ENCODE measurements around the gene LHFPL6. TPM values are rescaled to one million over a fixed set of nuclear protein-coding genes. Genes with fewer than 3 reads are reported as not detected.
A peak's percentile ranks its signal among the peaks of the same experiment; 100 is the strongest.

Gene LHFPL6
- total and polyA plus RNA-seq, 11 donors: 34.4 to 74.4 (median 53.2) TPM

- H3K9me3 ChIP-seq: peaks cover 0 to 4% (median 0%) of the 10 kb centered on the region in 12 donors
- intact Hi-C loops (cut with DNase I): loop anchor here in 2 of 10 donors (10.0 kb wide), 2 partner anchors 128 to 258 kb away; no protein-coding TSS in a partner anchor
- peak overlapping the region in 1 of 12 donors; percentile 13 for H3K27ac ChIP-seq
- 79 to 87% (median 84%) methylated on average over 3 of the region's 3 CpGs for WGBS, 4 donors
- H3K27me3 ChIP-seq: no peaks in the 10 kb centered on the region
- TF ChIP-seq POLR2A (IDR thresholded peaks at IDR 0.05) (no peak), CTCF (IDR thresholded peaks at IDR 0.05) (no peak)
- H3K4me1 ChIP-seq: peaks cover 2 to 68% (median 39%) of the 10 kb centered on the region in 12 donors
- ATAC-seq (no peak), DNase-seq (no peak)
- no peaks in the 10 kb centered on the region for H3K36me3 ChIP-seq
- no peak overlapping the region for H3K4me3 ChIP-seq
These were observed 200.6 kb downstream of the LHFPL6 start for GRCh38 chr13:39402221-39402970.

- intact Hi-C loops (cut with DNase I): loop anchor here in 2 of 10 donors (10.0 kb wide), 2 partner anchors 127 to 257 kb away; no protein-coding TSS in a partner anchor
- Histone ChIP-seq H3K36me3 (no peaks in the 10 kb centered on the region), H3K27me3 (no peaks in the 10 kb centered on the region), H3K4me3 (no peak overlapping the region), H3K27ac (peak overlapping the region in 2 of 12 donors; percentile 5 to 11), H3K9me3 (peaks cover 0 to 4% (median 0%) of the 10 kb centered on the region in 12 donors), H3K4me1 (peaks cover 2 to 68% (median 38%) of the 10 kb centered on the region in 12 donors)
- no peak for ATAC-seq
- DNase-seq: no peak
- TF ChIP-seq CTCF (IDR thresholded peaks at IDR 0.05) (no peak), POLR2A (IDR thresholded peaks at IDR 0.05) (no peak)
- 80 to 85% (median 83%) methylated on average over 3 of the region's 3 CpGs for WGBS, 4 donors
These were observed 201.2 kb downstream of the LHFPL6 start for GRCh38 chr13:39401756-39402155.

- H3K27me3 ChIP-seq: no peaks in the 10 kb centered on the region
- H3K9me3 ChIP-seq: peaks cover 0 to 4% (median 0%) of the 10 kb centered on the region in 12 donors
- H3K4me1 ChIP-seq: peaks cover 2 to 72% (median 40%) of the 10 kb centered on the region in 12 donors
- no peak for TF ChIP-seq CTCF (IDR thresholded peaks at IDR 0.05)
- TF ChIP-seq POLR2A (IDR thresholded peaks at IDR 0.05): no peak
- no peaks in the 10 kb centered on the region for H3K36me3 ChIP-seq
- WGBS, 4 donors: 86 to 94% (median 88%) methylated on average over 4 of the region's 4 CpGs
- no peak overlapping the region for H3K4me3 ChIP-seq
- DNase-seq (no peak), ATAC-seq (peak in 1 of 4 donors; percentile 11)
- intact Hi-C loops (cut with DNase I): loop anchor here in 2 of 10 donors (10.0 kb wide), 2 partner anchors 126 to 256 kb away; no protein-coding TSS in a partner anchor
- H3K27ac ChIP-seq: peak overlapping the region in 2 of 12 donors; percentile 5 to 11
These were observed 201.8 kb downstream of the LHFPL6 start for GRCh38 chr13:39401046-39401705.

- intact Hi-C loops (cut with DNase I): loop anchor here in 1 of 10 donors (5.0 kb wide), 1 partner anchor 203 kb away; the partner anchor contains the start of gene LHFPL6
- Histone ChIP-seq H3K4me1 (peaks cover 0 to 78% (median 48%) of the 10 kb centered on the region in 12 donors), H3K27ac (peak overlapping the region in 3 of 12 donors; percentile 1 to 60 (median 24)), H3K27me3 (no peaks in the 10 kb centered on the region), H3K9me3 (peaks cover 0 to 4% (median 0%) of the 10 kb centered on the region in 12 donors), H3K36me3 (no peaks in the 10 kb centered on the region), H3K4me3 (no peak overlapping the region)
- ATAC-seq (no peak), DNase-seq (no peak)
- no peak for TF ChIP-seq POLR2A (IDR thresholded peaks at IDR 0.05)
- TF ChIP-seq CTCF (IDR thresholded peaks at IDR 0.05): no peak
These were observed 203.9 kb downstream of the LHFPL6 start for GRCh38 chr13:39399102-39399501.
